GM19395 (cell line): ENCODE data around the gene RHOF.
"Not testable (repeated sequence)": the region's sequence is repeated elsewhere in the genome, so short reads cannot be mapped to it uniquely, and the experiment has no call there.

Source experiments
- ATAC-seq: cut with Tn5 transposase; IDR thresholded peaks from one replicate; pipeline ENCODE4 v1.9.1; 2021; ENCODE audit warnings: mild to moderate bottlenecking, moderate library complexity; ENCODE audit not compliant: unreplicated experiment

Gene RHOF

GRCh38 chr12:121750507-121750955 is 43.0 kb downstream of the RHOF start:
- ATAC-seq = no peak

- no peak for ATAC-seq
Observed at GRCh38 chr12:121749267-121749666, 44.2 kb downstream of the RHOF start.

- ATAC-seq = no peak
Observed at GRCh38 chr12:121748571-121749265, 44.8 kb downstream of the RHOF start.

- ATAC-seq = no peak
Observed at GRCh38 chr12:121748218-121748570, 45.3 kb downstream of the RHOF start.

GRCh38 chr12:121745545-121745944 is 47.9 kb downstream of the RHOF start:
- not testable (repeated sequence) for ATAC-seq

- ATAC-seq = no peak
Observed at GRCh38 chr12:121741743-121742142, 51.7 kb downstream of the RHOF start.

- no peak for ATAC-seq
Observed at GRCh38 chr12:121740847-121741246, 52.6 kb downstream of the RHOF start.

GRCh38 chr12:121738340-121738858 is 55.1 kb downstream of the RHOF start:
- ATAC-seq = no peak

GRCh38 chr12:121733849-121734248 is 59.6 kb downstream of the RHOF start:
- ATAC-seq = no peak

- ATAC-seq = no peak
Observed at GRCh38 chr12:121731473-121731872, 62.0 kb downstream of the RHOF start.

- ATAC-seq = no peak
Observed at GRCh38 chr12:121729021-121729420, 64.5 kb downstream of the RHOF start.
